HepG2 (cell line): Measurements from ENCODE around the gene ALCAM. TPM values are rescaled to one million over a fixed set of nuclear protein-coding genes. Genes with fewer than 3 reads are reported as not detected.

Source experiments
- BHLHE40 ChIP-seq: IDR thresholded peaks from 2 replicates; pipeline ENCODE4 v1.6.1; 2011; ENCODE audit warnings: low read length, improper control_type of control experiment
- CCAR2 ChIP-seq: fragments of 200-400 bp; formaldehyde crosslinking; optimal IDR thresholded peaks from 2 replicates; pipeline ENCODE3; 2018; ENCODE audit warnings: low read depth, mild to moderate bottlenecking, low read length, moderate library complexity
- CREB3 ChIP-seq: sonication (generic); formaldehyde crosslinking; IDR thresholded peaks from 2 replicates; pipeline ENCODE4 v1.5.0; 2020; ENCODE audit warnings: missing genetic modification reagents
- CREM ChIP-seq, 2 experiments: sonication (generic) in 1 of 2; formaldehyde crosslinking in 1 of 2; IDR thresholded peaks; 2 replicates each; pipeline versions ENCODE4 v1.4.0 to v1.6.1; 2016 to 2020; ENCODE audit warnings: antibody characterized with exemption in 1 of 2, mild to moderate bottlenecking in 1 of 2, missing genetic modification reagents in 1 of 2
- FOXO1 ChIP-seq: sonication (generic); formaldehyde crosslinking; IDR thresholded peaks from 2 replicates; pipeline ENCODE4 v1.4.0; 2020; ENCODE audit warnings: missing genetic modification reagents
- GABPB1 ChIP-seq: IDR thresholded peaks from 2 replicates; pipeline ENCODE4 v1.6.1; 2016; ENCODE audit warnings: mild to moderate bottlenecking, missing genetic modification reagents, moderate library complexity, missing compliant biosample characterization
- MIER3 ChIP-seq: IDR thresholded peaks from 2 replicates; pipeline ENCODE4 v1.6.1; 2016; ENCODE audit warnings: missing compliant biosample characterization, borderline replicate concordance
- MTF2 ChIP-seq: sonication (generic); formaldehyde crosslinking; IDR thresholded peaks from 2 replicates; pipeline ENCODE4 v1.5.0; 2020; ENCODE audit warnings: missing genetic modification reagents, borderline replicate concordance
- NFATC3 ChIP-seq: sonication (generic); formaldehyde crosslinking; IDR thresholded peaks from 2 replicates; pipeline ENCODE4 v1.5.1; 2020; ENCODE audit warnings: mild to moderate bottlenecking, missing genetic modification reagents
- NR2F2 ChIP-seq: IDR thresholded peaks from 2 replicates; pipeline ENCODE4 v1.6.1; 2012; ENCODE audit warnings: low read depth, inconsistent platforms, borderline replicate concordance
- PRDM10 ChIP-seq: sonication (generic); formaldehyde crosslinking; IDR thresholded peaks from 2 replicates; pipeline ENCODE4 v1.4.0; 2020; ENCODE audit warnings: low read depth, missing genetic modification reagents
- SETDB1 ChIP-seq: sonication (generic); formaldehyde crosslinking; IDR thresholded peaks from 2 replicates; pipeline ENCODE4 v1.5.1; 2020; ENCODE audit warnings: missing genetic modification reagents, mild to moderate bottlenecking, borderline replicate concordance
- TEAD3 ChIP-seq: optimal IDR thresholded peaks from 2 replicates; pipeline ENCODE3; 2016; ENCODE audit warnings: borderline replicate concordance
- TGIF2 ChIP-seq: IDR thresholded peaks from 2 replicates; pipeline ENCODE4 v1.6.1; 2016; ENCODE audit warnings: control low read depth, missing compliant biosample characterization
- TIGD3 ChIP-seq: sonication (generic); formaldehyde crosslinking; IDR thresholded peaks from 2 replicates; pipeline ENCODE4 v1.5.1; 2020; ENCODE audit warnings: mild to moderate bottlenecking, missing genetic modification reagents, borderline replicate concordance
- TMF1 ChIP-seq: sonication (generic); formaldehyde crosslinking; IDR thresholded peaks from 2 replicates; pipeline ENCODE4 v1.8.1; 2022; ENCODE audit warnings: low read depth, missing genetic modification reagents
- ZNF20 ChIP-seq: sonication (generic); formaldehyde crosslinking; IDR thresholded peaks from 2 replicates; pipeline ENCODE4 v1.4.0; 2020; ENCODE audit warnings: mild to moderate bottlenecking, moderate library complexity, missing genetic modification reagents
- ZNF331 ChIP-seq: sonication (generic); formaldehyde crosslinking; IDR thresholded peaks from 2 replicates; pipeline ENCODE4 v1.4.0; 2020; ENCODE audit warnings: missing genetic modification reagents
- ZNF543 ChIP-seq: sonication (generic); formaldehyde crosslinking; IDR thresholded peaks from 2 replicates; pipeline ENCODE4 v1.4.0; 2020; ENCODE audit warnings: mild to moderate bottlenecking, missing genetic modification reagents
- ZNF75D ChIP-seq: sonication (generic); formaldehyde crosslinking; IDR thresholded peaks from 2 replicates; pipeline ENCODE4 v1.8.1; 2023; ENCODE audit warnings: missing genetic modification reagents, mild to moderate bottlenecking, borderline replicate concordance
- ZNF780A ChIP-seq: sonication (generic); formaldehyde crosslinking; IDR thresholded peaks from 2 replicates; pipeline ENCODE4 v1.8.0; 2022; ENCODE audit warnings: mild to moderate bottlenecking, missing genetic modification reagents, moderate library complexity
- ZNF781 ChIP-seq: sonication (generic); formaldehyde crosslinking; IDR thresholded peaks from 2 replicates; pipeline ENCODE4 v1.5.1; 2020; ENCODE audit warnings: borderline replicate concordance, mild to moderate bottlenecking, missing genetic modification reagents; ENCODE audit errors: not compliant biosample characterization
- ZNF883 ChIP-seq: sonication (generic); formaldehyde crosslinking; IDR thresholded peaks from 2 replicates; pipeline ENCODE4 v1.5.1; 2020; ENCODE audit warnings: mild to moderate bottlenecking, missing genetic modification reagents; ENCODE audit errors: not compliant biosample characterization
- polyA plus RNA-seq, 8 experiments: library from polyadenylated mRNA; depleted of rRNA in 3 of 8; stranded (reverse) in 7 of 8; unstranded in 1 of 8; fragments of >200 nt; fragmentation: Illumina TruSeq in 4 of 8; extraction: Trizol in 4 of 8; gene quantifications; 2 replicates each; pipeline versions ENCODE4 v1.2.1 to v1.2.3, GENCODE V29; 2011 to 2016; ENCODE audit warnings: low read depth in 4 of 8, missing spikeins in 1 of 8, mixed read lengths in 1 of 8; ENCODE audit not compliant: insufficient read depth in 1 of 8
- total RNA-seq, 5 experiments: library from RNA; depleted of rRNA; stranded (reverse); fragments of >200 nt; fragmentation: Illumina TruSeq; extraction: Trizol; gene quantifications; 2 replicates each; pipeline ENCODE4 v1.2.3, GENCODE V29; 2016; ENCODE audit warnings: low read depth in 1 of 5

ALCAM gene
- total and polyA plus RNA-seq, 2 of the 13 experiments (the other 11 are each of a cell fraction or from before 2014, with no cell fraction given), result 26.0 to 33.1 TPM

- TF ChIP-seq TIGD3 (0 out of 2 replicates have a peak, but pooled peaks have one; percentile 46), TMF1 (CRISPR knock-in tag) (peak; percentile 15; the same call in 1 of the 2 replicates), ZNF75D (CRISPR knock-in tag) (no peak), CCAR2 (no peak), TEAD3 (CRISPR knock-in tag) (no peak), ZNF781 (CRISPR knock-in tag) (no peak), ZNF331 (CRISPR knock-in tag) (no peak), FOXO1 (CRISPR knock-in tag) (no peak), NFATC3 (CRISPR knock-in tag) (no peak), ZNF883 (CRISPR knock-in tag) (no peak), SETDB1 (CRISPR knock-in tag) (no peak), NR2F2 (0 out of 2 replicates have a peak, but pooled peaks have one; percentile 15), ZNF780A (CRISPR knock-in tag) (0 out of 2 replicates have a peak, but pooled peaks have one; percentile 47), MIER3 (CRISPR knock-in tag) (no peak), PRDM10 (CRISPR knock-in tag) (no peak), CREM (IDR thresholded peaks at IDR 0.05) (peak; percentile 31; the same call in 1 of the 2 replicates), CREM (CRISPR knock-in tag; IDR thresholded peaks at IDR 0.05) (no peak), ZNF543 (CRISPR knock-in tag) (no peak), CREB3 (CRISPR knock-in tag) (no peak), BHLHE40 (no peak), TGIF2 (CRISPR knock-in tag) (no peak), GABPB1 (CRISPR knock-in tag) (peak; percentile 52; the same call in 1 of the 2 replicates), MTF2 (no peak), ZNF20 (CRISPR knock-in tag) (no peak)
These were observed 901 bp downstream of the ALCAM start (continued) for GRCh38 chr3:105367406-105368213.
